HepG2 (cell line): ENCODE results near the gene DDI2. TPM values are rescaled to one million over a fixed set of nuclear protein-coding genes. Genes with fewer than 3 reads are reported as not detected.
A peak's percentile ranks its signal among the peaks of the same experiment; 100 is the strongest.

Source experiments
- CBX1 ChIP-seq: IDR thresholded peaks from one replicate; pipeline ENCODE4 v1.6.1; 2016; ENCODE audit warnings: antibody characterized with exemption, low read depth
- CHD2 ChIP-seq: IDR thresholded peaks from 2 replicates; pipeline ENCODE4 v1.6.1; 2011; ENCODE audit warnings: low read depth, low read length, improper control_type of control experiment
- HMG20A ChIP-seq: IDR thresholded peaks from 2 replicates; pipeline ENCODE4 v1.6.1; 2016; ENCODE audit warnings: borderline replicate concordance
- IKZF4 ChIP-seq: sonication (generic); formaldehyde crosslinking; IDR thresholded peaks from 2 replicates; pipeline ENCODE4 v1.5.1; 2020; ENCODE audit warnings: borderline replicate concordance, mild to moderate bottlenecking, low read depth, missing genetic modification reagents; ENCODE audit errors: not compliant biosample characterization
- ISL2 ChIP-seq: sonication (generic); formaldehyde crosslinking; IDR thresholded peaks from 2 replicates; pipeline ENCODE4 v1.5.0; 2020; ENCODE audit warnings: missing genetic modification reagents
- KAT8 ChIP-seq: IDR thresholded peaks from 2 replicates; pipeline ENCODE4 v1.6.1; 2016; ENCODE audit warnings: missing genetic modification reagents, missing compliant biosample characterization
- KDM6A ChIP-seq: IDR thresholded peaks from 2 replicates; pipeline ENCODE4 v1.6.1; 2016; ENCODE audit warnings: low read depth
- NFE2 ChIP-seq: sonication (generic); formaldehyde crosslinking; IDR thresholded peaks from 2 replicates; pipeline ENCODE4 v1.4.0; 2020; ENCODE audit warnings: missing genetic modification reagents
- PITX1 ChIP-seq: sonication (generic); formaldehyde crosslinking; IDR thresholded peaks from 2 replicates; pipeline ENCODE4 v1.5.1; 2020; ENCODE audit warnings: mild to moderate bottlenecking, missing genetic modification reagents
- SIN3B ChIP-seq: fragments of 150-350 bp; IDR thresholded peaks from 2 replicates; pipeline ENCODE4 v1.6.1; 2014; ENCODE audit warnings: low read length
- SOX6 ChIP-seq, 2 experiments: fragments of 450-650 bp in 1 of 2; sonication (generic) in 1 of 2; formaldehyde crosslinking in 1 of 2; IDR thresholded peaks; 2 replicates each; pipeline versions ENCODE4 v1.4.0 to v1.6.1; 2017 to 2020; ENCODE audit warnings: antibody characterized with exemption in 1 of 2, mild to moderate bottlenecking in 1 of 2, missing genetic modification reagents in 1 of 2
- SYNCRIP ChIP-seq: fragments of 200-400 bp; formaldehyde crosslinking; IDR thresholded peaks from 2 replicates; pipeline ENCODE4 v1.6.1; 2018; ENCODE audit warnings: mild to moderate bottlenecking, low read depth, low read length; ENCODE audit not compliant: insufficient read depth
- ZNF138 ChIP-seq: sonication (generic); formaldehyde crosslinking; IDR thresholded peaks from 2 replicates; pipeline ENCODE4 v1.5.0; 2020; ENCODE audit warnings: mild to moderate bottlenecking, low read depth, missing genetic modification reagents
- ZNF331 ChIP-seq: sonication (generic); formaldehyde crosslinking; IDR thresholded peaks from 2 replicates; pipeline ENCODE4 v1.4.0; 2020; ENCODE audit warnings: missing genetic modification reagents
- ZNF33B ChIP-seq: sonication (generic); formaldehyde crosslinking; IDR thresholded peaks from 2 replicates; pipeline ENCODE4 v1.5.1; 2020; ENCODE audit warnings: mild to moderate bottlenecking, missing genetic modification reagents
- ZNF629 ChIP-seq: sonication (generic); formaldehyde crosslinking; conservative IDR thresholded peaks from 2 replicates; pipeline ENCODE4 v1.5.0; 2020; ENCODE audit warnings: missing genetic modification reagents
- polyA plus RNA-seq, 8 experiments: library from polyadenylated mRNA; depleted of rRNA in 3 of 8; stranded (reverse) in 7 of 8; unstranded in 1 of 8; fragments of >200 nt; fragmentation: Illumina TruSeq in 4 of 8; extraction: Trizol in 4 of 8; gene quantifications; 2 replicates each; pipeline versions ENCODE4 v1.2.1 to v1.2.3, GENCODE V29; 2011 to 2016; ENCODE audit warnings: low read depth in 4 of 8, missing spikeins in 1 of 8, mixed read lengths in 1 of 8; ENCODE audit not compliant: insufficient read depth in 1 of 8
- total RNA-seq, 5 experiments: library from RNA; depleted of rRNA; stranded (reverse); fragments of >200 nt; fragmentation: Illumina TruSeq; extraction: Trizol; gene quantifications; 2 replicates each; pipeline ENCODE4 v1.2.3, GENCODE V29; 2016; ENCODE audit warnings: low read depth in 1 of 5
- TF ChIP-seq, protein P1 (sequence below): sonication (generic); formaldehyde crosslinking; IDR thresholded peaks from 2 replicates; pipeline ENCODE4 v1.8.1; 2023; ENCODE audit warnings: mild to moderate bottlenecking, missing genetic modification reagents
- TF ChIP-seq, protein P2 (sequence below): sonication (generic); formaldehyde crosslinking; IDR thresholded peaks from 2 replicates; pipeline ENCODE4 v1.4.0; 2020; ENCODE audit warnings: missing genetic modification reagents, low read depth, mild to moderate bottlenecking, borderline replicate concordance
- TF ChIP-seq, protein P3 (sequence below): sonication (generic); formaldehyde crosslinking; IDR thresholded peaks from 2 replicates; pipeline ENCODE4 v1.4.0; 2020; ENCODE audit warnings: missing genetic modification reagents
- TF ChIP-seq, protein P4 (sequence below): sonication (generic); formaldehyde crosslinking; IDR thresholded peaks from 2 replicates; pipeline ENCODE4 v1.4.0; 2020; ENCODE audit warnings: missing genetic modification reagents, borderline replicate concordance

Gene DDI2
- total and polyA plus RNA-seq, 2 of the 13 experiments (the other 11 are each of a cell fraction or from before 2014, with no cell fraction given), result 8.5 to 25.7 TPM

DNA sequence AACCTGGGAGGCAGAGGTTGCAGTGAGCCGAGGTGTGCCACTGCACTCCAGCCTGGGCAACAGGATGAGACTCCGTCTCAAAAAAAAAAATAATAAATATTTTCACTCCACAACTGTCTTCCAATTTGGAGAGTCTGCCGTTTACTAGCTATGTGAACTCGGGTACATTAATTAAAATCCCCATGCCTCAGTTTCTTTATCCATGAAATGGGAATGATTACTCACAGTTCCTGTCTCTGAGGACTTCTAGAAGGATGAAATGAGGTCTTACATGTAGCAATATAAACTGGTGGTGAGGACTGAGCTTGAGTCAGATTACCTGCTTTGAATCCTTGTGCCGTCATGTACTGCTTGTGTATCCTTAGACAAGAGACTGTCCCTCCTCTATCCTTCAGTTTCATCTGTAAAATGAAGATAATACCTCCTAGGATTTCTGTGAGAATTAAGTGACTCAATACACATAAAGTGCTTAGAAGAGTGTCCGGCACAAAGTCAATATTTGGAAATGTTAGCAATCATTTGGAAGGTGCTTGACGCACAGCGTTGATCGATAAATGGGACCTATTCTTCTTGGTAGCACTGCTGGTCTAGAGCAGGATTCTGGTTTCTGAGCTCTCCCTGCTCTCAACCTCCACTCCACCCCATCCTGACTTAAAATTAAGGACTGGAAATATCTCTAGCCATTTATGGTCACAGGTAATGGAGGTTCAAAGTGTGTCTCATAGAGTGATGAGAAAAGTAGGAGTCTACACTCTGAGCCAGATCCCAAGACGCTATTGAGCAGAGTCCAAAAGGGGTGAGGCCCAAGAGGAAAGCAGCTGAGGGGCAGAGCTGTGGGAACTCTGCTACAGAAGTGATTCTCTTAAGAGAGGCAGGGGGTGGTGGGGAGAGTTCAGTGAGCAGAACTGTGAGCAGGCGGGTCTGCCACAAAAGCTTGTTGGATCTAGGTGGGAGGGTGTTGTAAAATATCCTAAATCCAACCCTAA is 11.6 kb upstream of the DDI2 start (continued):
- TF ChIP-seq, protein P1, sequence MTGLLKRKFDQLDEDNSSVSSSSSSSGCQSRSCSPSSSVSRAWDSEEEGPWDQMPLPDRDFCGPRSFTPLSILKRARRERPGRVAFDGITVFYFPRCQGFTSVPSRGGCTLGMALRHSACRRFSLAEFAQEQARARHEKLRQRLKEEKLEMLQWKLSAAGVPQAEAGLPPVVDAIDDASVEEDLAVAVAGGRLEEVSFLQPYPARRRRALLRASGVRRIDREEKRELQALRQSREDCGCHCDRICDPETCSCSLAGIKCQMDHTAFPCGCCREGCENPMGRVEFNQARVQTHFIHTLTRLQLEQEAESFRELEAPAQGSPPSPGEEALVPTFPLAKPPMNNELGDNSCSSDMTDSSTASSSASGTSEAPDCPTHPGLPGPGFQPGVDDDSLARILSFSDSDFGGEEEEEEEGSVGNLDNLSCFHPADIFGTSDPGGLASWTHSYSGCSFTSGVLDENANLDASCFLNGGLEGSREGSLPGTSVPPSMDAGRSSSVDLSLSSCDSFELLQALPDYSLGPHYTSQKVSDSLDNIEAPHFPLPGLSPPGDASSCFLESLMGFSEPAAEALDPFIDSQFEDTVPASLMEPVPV (CRISPR knock-in tag), result no peak
- TF ChIP-seq ISL2, result peak; percentile 83
- no peak for TF ChIP-seq CHD2
- TF ChIP-seq IKZF4, result no peak
- no peak for TF ChIP-seq ZNF331 (CRISPR knock-in tag)
- TF ChIP-seq, protein P2, sequence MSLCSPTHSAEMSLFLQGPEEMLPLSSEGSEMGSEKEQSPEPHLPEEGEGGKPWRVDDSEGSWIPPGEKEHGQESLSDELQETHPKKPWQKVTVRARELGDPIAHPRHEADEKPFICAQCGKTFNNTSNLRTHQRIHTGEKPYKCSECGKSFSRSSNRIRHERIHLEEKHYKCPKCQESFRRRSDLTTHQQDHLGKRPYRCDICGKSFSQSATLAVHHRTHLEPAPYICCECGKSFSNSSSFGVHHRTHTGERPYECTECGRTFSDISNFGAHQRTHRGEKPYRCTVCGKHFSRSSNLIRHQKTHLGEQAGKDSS (CRISPR knock-in tag), result no peak
- TF ChIP-seq SOX6 (IDR thresholded peaks at IDR 0.05), result no peak
- TF ChIP-seq SOX6 (CRISPR knock-in tag; IDR thresholded peaks at IDR 0.05), result peak; percentile 87
- 0 out of 2 replicates have a peak, but pooled peaks have one; percentile 29 for TF ChIP-seq PITX1
- no peak for TF ChIP-seq SYNCRIP
- no peak for TF ChIP-seq CBX1
- no peak for TF ChIP-seq ZNF33B
- peak; percentile 93 for TF ChIP-seq ZNF629 (CRISPR knock-in tag)
- TF ChIP-seq, protein P3, sequence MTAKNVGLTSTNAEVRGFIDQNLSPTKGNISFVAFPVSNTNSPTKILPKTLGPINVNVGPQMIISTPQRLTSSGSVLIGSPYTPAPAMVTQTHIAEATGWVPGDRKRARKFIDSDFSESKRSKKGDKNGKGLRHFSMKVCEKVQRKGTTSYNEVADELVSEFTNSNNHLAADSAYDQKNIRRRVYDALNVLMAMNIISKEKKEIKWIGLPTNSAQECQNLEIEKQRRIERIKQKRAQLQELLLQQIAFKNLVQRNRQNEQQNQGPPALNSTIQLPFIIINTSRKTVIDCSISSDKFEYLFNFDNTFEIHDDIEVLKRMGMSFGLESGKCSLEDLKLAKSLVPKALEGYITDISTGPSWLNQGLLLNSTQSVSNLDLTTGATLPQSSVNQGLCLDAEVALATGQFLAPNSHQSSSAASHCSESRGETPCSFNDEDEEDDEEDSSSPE (CRISPR knock-in tag), result no peak
- TF ChIP-seq, protein P4, sequence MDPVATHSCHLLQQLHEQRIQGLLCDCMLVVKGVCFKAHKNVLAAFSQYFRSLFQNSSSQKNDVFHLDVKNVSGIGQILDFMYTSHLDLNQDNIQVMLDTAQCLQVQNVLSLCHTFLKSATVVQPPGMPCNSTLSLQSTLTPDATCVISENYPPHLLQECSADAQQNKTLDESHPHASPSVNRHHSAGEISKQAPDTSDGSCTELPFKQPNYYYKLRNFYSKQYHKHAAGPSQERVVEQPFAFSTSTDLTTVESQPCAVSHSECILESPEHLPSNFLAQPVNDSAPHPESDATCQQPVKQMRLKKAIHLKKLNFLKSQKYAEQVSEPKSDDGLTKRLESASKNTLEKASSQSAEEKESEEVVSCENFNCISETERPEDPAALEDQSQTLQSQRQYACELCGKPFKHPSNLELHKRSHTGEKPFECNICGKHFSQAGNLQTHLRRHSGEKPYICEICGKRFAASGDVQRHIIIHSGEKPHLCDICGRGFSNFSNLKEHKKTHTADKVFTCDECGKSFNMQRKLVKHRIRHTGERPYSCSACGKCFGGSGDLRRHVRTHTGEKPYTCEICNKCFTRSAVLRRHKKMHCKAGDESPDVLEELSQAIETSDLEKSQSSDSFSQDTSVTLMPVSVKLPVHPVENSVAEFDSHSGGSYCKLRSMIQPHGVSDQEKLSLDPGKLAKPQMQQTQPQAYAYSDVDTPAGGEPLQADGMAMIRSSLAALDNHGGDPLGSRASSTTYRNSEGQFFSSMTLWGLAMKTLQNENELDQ (CRISPR knock-in tag), result no peak
- no peak for TF ChIP-seq NFE2 (CRISPR knock-in tag)
- TF ChIP-seq ZNF138 (CRISPR knock-in tag), result no peak
- TF ChIP-seq HMG20A, result peak; percentile 81
- TF ChIP-seq SIN3B, result no peak
- peak; percentile 21; the same call in 1 of the 2 replicates for TF ChIP-seq KAT8
- TF ChIP-seq KDM6A (CRISPR knock-in tag), result no peak
